Stimulated activated CD4-positive, alpha-beta T cell treated with anti-CD3 and anti-CD28 coated beads, Interleukin-4, amount 100 ng/mL, for 4 hours (primary cell): Measurements from ENCODE around the gene DPYSL3.
"Not testable (repeated sequence)": the region's sequence is repeated elsewhere in the genome, so short reads cannot be mapped to it uniquely, and the experiment has no call there.

Experiments
- DNase-seq, 2 experiments: peaks; one replicate each; pipeline ENCODE4 v3.0.0-alpha.2; 2020

Gene DPYSL3

DNA sequence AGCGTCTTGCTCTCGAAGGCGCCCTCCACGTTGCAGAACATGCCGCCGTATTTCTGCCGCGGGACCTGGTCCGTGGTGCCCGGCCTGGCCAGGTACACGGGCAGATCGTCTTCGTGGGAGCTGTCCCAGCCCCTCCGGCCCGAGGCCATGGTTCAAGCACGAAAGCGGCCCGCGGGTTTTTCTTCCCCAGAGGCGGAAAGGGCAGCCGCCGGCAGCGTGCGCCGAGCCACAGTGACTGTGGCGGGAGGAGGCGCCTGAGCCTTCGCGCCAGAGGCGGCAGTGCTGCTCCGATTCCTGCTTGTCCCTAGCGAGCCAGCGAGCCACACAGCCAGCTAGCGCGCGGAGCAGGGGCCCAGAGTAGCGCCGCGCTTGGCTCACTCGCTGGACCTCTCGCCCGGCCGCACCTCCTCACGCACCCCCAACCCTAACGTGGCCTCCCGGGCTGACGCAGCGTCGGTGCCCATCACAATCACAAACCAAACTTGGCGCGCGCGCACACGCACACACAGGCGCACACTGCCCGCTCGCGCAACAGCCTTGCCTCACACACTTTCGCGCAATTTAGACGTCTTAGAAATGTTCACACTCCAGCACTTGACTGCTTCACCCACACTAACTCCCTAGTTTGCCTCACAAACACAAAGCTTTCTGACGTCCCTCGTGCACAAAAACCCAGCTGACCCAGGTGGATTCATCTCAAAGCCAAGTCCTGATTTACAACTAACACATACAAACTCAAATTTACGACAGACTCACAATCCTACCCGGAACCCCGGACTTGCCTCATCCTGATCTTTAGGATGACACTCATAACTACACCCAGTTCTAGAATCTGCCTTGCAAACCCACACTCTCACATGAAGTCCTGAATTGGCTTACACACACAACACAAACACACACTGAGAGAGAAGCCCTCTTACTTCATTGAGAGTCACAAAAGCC lies at the start of gene DPYSL3:
DPYSL3 (minus strand) TSS at position 359 of the 942 bp plus-strand sequence; CDS start at position 149, 210 bp downstream.
- DNase-seq, result no peak

DNA sequence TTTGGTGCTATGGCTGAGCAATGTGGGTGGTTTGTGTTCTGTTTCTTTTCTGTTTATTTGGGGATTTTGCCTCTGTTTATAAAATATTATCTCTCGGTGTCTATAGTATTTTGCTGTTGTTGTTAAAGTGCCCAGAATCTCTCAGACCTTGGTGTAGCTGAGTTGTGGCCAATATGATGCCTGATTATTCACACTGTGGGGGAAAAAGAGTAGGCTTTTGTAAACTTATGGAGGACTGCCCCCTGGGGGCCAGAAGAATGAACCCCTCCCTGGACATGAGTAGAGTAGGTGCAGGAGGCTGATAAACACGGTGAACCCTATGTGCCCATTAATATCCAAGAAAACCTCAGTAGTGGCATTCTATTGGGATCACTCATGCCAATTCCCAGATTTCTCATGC lies 49.0 kb upstream of the DPYSL3 start:
- no peak for DNase-seq

DNA sequence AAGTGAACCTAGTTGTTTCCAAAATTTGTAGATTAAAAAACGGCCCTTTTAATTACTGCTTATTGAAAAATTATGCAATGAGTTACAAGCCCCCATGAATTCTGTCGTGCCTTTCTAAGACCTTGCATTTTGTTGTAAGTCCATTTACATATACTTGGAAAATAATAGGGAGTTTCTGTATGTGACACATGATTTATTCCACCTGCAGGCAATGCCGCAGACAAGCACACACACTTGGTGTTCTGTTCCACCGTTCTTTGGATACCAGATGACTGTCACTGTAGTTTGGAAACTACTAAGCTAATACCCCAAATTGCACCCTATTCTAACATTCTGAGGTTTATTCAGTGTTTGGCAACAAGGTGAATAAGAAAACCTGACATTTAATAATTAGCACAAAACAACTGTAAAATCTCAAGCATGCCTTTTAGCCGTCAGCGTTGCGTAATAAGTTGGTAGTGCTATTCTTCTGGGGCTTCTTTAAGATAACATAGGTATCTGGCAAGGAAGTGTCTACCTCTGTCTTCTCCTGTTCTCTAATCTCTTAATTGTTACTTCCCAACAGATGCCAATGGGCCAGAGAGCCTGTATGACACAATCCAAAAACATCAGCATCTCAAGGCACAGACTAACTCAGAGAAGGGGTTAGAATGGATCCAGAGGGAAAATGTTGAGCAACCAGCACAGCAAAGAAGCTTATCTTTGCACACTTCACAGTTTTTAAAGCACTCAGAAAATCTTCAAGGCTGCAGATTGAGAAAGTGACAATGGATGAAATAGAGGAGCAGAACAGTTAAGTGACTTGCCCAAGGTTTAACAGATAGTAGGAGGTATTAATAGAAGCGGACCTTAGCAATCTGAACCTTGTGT lies 48.2 kb upstream of the DPYSL3 start:
- no peak for DNase-seq

DNA sequence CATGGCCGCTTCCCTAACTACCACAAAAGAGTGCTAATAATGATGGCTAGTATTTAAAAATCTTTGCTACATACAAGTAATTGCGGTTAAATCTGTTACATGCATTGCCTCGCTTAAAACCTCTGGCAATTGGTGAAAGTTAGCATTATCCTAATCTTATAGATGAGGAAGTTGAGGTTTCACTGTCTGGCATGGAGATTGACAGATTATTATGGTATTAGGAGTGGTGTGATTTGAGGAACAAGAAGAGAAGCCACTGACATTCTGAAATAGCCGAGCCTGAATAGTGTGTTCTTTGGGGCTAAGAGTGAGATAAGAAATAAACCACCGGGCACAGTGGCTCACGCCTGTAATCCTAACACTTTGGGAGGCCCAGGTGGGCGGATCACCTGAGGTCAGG lies 45.3 kb upstream of the DPYSL3 start:
- DNase-seq, result no peak

DNA sequence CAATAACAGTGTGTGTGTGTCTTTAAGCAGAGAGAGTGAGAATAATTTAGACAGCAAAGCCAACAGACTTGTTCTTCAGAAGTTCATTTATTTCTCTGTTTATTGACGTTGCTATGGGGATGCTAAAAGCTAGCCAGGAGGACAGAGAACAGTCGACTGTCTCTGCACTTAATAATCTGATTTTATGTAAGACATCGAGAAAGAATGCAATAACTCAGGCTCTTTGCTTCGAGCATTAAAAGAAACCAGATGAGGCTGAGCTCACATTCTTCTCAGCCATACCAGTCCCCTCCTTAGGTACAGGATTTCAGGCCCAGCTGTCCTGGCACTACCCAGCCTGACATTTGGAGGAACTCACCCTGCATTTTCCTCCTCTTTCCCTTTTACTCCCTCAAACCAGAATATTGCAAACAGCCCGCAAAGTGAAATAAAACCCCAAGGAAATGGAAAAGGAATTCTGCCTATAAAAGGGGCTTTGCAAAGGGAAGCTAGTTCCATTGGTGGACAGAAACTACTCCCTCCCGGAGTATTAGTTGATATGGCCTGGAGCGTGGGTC lies 44.5 kb upstream of the DPYSL3 start:
- DNase-seq, result no peak

DNA sequence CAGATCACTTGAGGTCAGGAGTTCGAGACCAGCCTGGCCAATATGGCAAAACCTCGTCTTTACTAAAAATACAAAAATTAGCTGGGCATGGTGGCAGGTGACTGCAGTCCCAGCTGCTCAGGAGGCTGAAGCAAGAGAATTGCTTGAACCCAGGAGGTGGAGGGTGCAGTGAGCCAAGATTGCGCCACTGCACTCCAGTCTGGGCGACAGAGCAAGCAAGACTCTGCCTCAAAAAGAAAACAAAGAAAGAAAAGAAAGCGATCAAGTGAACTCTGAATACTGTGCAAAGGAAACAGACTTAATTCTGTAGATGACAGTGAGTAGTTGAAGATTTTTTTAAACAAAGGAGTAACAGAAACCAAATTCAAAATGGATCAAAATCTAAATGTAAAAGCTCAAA lies 43.9 kb upstream of the DPYSL3 start:
- not testable (repeated sequence) for DNase-seq

DNA sequence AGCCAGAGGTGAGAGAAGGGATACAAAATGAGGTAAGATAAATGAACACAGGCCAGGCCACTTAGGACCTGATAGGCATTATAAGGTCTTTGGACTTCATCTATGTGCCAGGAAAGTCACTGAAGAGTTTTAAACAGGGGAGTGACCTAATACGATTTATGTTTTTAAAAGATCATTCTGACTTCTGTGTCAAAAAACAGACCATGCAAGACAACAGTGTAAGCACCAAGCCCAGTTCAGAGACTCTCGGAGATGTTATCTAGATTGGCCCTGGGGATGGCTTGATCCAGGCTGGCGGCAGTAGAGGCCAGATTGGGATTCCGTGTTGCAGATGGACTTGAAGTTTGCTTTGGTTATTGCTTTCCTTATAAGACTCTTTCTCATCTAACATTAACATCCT lies 43.0 kb upstream of the DPYSL3 start:
- DNase-seq, result no peak

DNA sequence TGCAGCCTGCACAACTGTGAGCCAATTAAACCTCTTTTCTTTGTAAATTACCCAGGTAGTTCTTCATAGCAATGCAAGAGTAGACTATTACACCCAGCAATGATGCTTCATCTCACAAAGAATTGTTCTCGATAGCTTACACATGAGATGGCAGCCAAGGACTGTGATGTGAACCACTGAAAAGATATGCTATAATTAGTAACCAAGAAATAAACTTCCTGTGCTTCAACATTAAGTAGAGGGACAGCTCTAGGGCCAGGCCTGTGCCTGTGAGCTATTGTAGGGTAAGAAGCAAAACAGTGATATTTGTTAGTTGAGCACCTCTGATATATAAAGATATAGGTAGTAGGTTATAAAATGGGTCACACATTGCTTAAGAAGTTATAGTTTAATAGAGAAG lies 41.8 kb upstream of the DPYSL3 start:
- DNase-seq, result no peak

DNA sequence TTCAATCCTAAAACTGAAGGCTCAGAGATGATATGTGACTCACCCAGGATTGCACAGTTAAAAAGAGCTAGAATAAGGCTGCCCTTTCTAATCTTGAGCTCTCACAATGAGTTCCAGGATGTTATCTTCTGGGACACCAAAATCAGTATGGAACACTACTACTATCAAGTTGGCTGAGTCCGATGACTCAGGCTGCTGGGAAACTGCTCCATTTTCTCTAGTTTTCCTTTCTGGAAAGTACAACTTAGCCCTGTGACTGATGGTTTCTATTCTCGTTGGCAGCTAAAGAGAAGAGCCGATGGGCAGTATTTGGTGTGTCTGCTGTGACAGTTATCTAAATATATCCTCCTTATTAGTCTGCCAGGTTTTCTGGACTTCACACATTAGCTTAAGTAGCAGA lies 37.9 kb upstream of the DPYSL3 start:
- no peak for DNase-seq

DNA sequence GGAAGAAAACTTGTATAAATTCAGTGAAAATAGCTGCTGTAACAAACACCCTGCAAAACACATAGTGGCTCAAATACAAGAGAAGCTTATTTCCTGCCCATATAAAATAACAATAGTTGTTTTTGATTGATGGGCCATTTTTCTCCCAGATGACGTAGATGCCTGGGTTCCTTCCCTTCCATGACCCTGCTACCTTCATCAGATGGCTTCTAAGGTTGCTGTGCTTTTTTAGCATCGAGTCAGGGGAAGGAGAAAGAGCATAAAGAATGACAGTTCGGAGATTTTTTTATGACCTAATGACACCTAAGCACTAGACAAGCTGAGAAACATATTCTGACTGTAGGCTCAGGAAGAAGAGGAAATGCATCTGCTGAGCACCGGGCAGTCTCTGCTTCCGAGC lies 34.7 kb upstream of the DPYSL3 start:
- DNase-seq, result no peak

DNA sequence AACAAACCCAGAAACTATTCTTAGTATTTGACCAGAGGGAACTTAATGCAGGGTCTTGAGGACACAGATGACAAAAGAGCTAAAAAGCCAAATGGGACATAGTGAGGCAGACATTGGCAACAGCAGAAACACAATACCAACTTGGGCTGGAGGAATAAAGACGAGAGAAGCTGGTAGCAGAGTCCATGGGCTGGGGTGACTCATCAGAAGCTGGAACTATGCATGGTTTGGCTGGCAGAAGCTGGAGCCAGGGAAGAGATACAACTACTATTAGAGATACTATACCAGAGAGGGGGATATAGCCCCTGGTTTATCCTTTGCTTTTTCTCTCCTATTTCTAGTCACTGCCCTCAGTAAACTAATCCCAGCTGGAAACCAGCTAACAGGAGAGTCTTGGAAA lies 29.2 kb upstream of the DPYSL3 start:
- DNase-seq, result no peak

DNA sequence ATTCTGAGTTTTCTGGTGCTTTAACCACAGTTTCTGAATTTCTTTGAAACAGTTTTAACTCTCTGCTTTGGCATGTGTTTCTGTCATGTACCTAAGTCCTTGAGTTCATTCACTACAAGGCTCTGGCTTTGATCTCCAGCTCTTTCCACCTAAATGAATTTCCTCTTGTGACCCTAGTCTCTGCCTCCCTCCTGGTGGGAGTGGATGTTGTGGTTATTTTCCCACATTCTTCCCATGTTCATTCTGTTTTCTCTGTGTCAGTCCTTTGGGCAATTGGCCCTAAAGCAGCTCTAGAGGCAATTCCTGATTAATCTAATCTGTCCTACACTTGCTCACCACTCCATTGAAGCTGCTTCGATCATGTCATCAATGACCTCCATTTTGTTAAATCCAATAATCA lies 28.4 kb upstream of the DPYSL3 start:
- DNase-seq, result no peak

DNA sequence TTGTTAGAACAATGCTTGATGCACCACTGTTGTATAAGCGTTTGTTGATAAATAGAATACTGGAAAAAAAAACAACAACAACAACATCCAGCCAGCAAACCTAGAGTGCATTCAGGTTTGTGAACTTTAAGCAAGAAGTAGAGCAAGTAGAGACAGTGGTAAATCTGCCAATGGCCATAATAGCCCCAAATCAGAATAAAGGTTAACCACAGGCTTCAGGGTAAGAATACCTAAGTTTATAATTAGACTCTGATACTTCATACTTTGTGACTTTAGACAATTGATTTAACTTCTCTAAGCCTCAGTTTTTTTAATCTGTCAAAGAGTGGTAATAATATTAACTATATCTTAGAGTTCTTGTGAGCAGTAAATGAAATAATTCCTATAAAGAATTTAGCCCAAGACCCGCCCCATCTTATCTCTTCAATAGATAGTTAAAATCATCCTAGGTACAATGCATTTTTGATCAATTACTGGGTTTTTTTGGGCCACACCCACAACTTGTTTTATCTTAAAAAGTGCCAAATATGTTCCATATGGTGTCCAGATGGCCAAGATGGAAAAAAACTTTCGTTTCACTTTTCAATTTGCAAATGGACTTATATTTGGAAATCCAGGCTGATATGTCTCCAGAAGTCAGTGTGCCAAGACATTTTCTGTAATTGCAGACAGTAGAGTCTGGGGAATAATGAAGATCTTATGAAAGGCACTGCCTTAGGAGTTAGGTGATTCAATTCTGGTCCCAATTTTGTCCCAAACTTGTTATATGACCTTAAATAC lies 24.5 kb upstream of the DPYSL3 start:
- no peak for DNase-seq

DNA sequence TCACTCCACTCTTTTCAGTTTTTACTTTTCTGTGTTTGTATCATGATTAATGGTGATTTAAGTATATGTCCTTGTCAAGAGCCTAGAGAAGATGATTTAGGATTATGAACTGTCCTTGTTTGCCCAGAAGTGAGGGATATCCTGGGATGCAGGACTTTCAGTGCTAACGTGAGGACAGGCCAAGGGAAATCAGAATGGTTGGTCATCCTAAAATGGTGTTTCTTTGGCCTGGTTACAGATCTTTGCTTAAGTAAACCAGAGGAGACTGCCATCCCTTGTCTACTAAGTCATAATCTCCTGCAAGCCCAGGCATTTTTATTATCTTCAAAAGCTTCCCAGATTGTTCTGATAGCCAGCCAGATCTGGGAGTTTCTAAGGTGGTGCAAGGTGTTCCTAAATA lies 22.3 kb upstream of the DPYSL3 start:
- no peak for DNase-seq

DNA sequence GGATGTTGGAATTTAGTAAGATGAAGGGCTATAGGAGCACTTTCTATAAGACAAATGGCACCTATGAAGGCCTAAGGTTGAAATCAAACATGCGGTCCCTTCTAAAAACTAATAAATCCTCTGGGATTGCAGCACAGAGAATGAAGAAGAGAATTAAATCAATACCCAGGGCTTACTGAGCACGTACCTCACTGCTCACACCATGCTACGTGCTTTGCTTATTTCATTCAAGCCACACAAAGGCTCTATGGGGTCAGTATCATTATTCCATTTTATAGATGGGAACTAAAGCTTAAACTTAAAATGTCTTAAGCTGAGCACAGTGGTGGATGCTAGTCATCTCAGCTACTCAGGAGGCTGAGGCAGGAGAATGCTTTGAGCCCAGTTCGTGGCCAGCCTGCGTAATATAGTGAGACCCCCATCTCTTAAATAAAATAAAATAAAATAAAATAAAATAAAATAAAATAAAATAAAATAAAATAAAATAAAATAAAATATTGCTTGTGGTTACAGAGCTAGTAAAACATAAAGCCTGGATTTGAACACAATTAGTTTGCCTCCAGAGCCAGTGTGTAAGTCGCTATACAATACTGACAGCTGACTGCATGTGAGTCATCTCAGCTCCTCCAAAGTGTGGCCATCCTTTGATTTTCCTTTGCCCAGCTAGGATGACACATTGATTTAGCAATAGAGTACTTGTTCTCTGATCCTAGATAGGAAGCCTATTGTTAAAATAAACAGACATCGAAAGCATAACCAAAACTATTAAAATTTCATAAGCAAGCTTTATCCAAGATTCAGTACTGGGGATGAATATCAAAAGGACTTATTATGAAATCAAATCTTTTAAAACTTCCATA lies 20.9 kb upstream of the DPYSL3 start:
- DNase-seq, result no peak

DNA sequence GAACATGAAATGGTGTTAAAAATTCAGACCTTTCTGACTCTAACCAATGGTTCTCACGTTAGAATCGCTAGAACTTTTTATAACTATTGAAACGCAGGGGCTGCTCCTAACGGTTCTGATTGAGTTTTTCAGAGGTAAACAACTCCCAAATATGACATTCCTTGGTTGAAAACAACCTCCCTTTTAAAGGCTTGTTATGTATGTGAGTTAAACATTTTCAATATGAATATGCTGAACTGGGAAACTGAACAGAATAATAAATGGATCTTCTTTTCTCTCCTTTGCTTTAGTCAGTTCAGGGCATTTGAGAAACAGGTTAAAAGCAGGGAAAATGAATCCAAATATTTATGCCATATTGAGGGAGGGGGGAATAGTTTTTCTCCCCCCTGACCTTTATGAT lies 13.2 kb upstream of the DPYSL3 start:
- DNase-seq, result no peak

DNA sequence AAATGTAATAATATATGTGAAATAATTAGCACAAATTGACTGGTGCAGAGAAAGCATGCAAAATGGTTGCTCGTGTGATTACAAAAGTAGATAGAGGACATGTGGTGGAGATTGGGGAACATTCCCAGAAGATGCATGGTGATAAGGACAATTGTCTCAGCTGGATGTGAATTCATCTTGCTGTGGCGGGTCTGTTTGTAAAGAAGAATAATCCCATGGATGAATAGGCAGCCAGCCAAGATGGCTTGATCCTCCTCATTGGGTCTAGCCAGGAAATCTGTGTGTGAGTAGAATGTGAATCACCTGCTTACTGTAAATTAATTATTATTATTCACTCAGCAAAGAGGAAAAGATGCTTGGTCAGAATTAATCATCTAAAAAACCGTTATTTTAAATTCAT lies 12.6 kb upstream of the DPYSL3 start:
- no peak for DNase-seq

DNA sequence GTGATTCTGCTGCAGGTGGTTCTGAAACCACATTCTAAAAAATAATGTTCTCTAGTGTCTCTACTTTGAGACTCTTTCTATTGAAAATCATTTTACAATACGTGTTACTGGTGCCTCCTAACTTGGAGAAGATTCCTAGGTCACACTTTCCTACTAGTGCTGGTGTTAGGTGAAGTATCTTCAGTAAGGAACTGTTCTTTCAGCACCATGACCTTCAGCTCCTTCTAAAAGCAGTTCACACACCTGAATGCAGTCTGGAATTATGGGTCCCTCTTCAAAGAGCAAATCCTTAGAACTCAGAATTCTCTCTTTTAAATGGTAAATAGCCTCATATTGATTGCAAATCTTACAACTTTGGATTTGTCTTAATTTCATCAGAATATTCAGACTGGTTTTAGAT lies 10.6 kb upstream of the DPYSL3 start:
- no peak for DNase-seq

DNA sequence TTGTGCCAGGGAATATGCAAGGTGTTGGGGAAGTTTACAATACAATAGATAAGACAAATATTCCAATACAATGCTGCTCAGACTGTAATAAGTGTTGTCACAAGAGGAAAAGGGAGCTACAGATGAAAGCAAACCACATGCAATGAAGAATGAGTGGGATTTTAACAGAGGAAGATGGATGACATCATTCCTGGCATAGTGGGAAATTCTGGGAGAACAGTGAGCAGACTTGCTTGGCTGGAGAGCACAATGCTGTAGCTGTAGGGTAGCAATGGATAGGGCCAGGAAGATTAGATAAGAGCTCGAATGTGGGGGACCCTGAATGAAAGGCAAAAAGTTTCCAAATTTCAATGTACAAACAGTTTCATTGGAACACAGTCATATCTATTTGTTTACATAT lies 9.5 kb upstream of the DPYSL3 start:
- DNase-seq, result no peak

DNA sequence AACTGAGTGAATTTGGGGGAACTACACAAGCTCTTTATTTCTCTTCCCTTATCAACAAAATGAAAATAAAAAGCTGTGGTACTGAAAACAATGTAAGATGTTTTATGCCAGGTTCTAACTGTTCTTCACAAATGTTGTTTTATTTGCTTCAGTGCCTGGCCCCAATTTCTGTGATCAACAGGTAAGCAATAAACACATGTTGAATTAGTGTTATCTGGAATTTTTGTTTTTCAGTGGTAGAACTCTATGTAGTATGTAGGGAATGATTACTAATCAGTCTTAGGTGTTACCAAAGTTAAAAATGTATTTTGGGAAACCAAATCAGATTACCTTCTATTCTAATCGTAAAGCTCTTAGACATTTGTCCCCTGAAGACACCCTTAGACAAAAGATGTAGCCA lies 7.5 kb upstream of the DPYSL3 start:
- no peak for DNase-seq

DNA sequence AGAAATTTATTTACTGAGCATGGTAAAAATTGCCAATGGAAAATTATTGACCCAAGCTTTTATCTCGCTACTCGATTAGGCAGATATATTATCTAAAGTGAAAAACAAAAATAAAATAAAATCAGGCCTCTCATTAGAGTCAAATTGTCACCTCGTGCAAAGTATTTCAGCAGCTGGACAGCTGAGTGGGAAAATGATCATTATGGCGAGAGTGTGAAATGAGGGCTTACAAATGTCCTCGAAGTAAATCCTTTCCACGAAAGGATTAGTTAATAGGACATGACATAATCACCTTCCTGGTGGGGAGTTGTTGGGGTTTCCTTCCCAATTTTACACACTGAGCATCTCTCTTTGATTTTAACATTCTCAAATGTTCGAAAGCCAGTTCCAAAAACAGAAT lies 5.4 kb upstream of the DPYSL3 start:
- DNase-seq, result no peak
